ENCODE data around the gene TMEM209.

DNA sequence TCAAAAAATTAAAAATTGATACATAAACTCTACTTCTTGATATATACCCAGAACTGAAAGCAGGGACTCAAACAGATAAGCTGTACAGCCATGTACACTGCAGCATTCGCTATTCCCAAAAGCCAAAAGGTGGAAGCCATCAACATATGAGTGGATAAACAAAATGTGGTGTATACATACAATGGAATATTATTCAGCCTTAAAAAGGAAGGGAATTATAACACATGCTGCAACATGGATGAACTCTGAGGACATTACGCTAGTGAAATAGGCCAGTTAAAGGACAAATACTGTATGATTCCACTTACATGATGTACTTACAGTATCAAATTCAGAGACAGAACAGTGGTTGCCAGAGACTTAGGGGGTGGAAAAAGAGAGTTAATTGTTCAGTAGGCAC is 8.1 kb downstream of the TMEM209 start:
- TF ChIP-seq, protein P1, sequence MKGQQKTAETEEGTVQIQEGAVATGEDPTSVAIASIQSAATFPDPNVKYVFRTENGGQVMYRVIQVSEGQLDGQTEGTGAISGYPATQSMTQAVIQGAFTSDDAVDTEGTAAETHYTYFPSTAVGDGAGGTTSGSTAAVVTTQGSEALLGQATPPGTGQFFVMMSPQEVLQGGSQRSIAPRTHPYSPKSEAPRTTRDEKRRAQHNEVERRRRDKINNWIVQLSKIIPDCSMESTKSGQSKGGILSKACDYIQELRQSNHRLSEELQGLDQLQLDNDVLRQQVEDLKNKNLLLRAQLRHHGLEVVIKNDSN (CRISPR knock-in tag; IDR thresholded peaks at IDR 0.05) = no peak
- TF ChIP-seq, protein P2, sequence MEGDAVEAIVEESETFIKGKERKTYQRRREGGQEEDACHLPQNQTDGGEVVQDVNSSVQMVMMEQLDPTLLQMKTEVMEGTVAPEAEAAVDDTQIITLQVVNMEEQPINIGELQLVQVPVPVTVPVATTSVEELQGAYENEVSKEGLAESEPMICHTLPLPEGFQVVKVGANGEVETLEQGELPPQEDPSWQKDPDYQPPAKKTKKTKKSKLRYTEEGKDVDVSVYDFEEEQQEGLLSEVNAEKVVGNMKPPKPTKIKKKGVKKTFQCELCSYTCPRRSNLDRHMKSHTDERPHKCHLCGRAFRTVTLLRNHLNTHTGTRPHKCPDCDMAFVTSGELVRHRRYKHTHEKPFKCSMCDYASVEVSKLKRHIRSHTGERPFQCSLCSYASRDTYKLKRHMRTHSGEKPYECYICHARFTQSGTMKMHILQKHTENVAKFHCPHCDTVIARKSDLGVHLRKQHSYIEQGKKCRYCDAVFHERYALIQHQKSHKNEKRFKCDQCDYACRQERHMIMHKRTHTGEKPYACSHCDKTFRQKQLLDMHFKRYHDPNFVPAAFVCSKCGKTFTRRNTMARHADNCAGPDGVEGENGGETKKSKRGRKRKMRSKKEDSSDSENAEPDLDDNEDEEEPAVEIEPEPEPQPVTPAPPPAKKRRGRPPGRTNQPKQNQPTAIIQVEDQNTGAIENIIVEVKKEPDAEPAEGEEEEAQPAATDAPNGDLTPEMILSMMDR (IDR thresholded peaks at IDR 0.05) = no peak
- no peak for TF ChIP-seq ELF4 (CRISPR knock-in tag; IDR thresholded peaks at IDR 0.05; ENCODE audit: low read depth)
- no peak for TF ChIP-seq TCF7 (CRISPR knock-in tag; IDR thresholded peaks at IDR 0.05; ENCODE audit: low read depth)
- TF ChIP-seq, protein P3, sequence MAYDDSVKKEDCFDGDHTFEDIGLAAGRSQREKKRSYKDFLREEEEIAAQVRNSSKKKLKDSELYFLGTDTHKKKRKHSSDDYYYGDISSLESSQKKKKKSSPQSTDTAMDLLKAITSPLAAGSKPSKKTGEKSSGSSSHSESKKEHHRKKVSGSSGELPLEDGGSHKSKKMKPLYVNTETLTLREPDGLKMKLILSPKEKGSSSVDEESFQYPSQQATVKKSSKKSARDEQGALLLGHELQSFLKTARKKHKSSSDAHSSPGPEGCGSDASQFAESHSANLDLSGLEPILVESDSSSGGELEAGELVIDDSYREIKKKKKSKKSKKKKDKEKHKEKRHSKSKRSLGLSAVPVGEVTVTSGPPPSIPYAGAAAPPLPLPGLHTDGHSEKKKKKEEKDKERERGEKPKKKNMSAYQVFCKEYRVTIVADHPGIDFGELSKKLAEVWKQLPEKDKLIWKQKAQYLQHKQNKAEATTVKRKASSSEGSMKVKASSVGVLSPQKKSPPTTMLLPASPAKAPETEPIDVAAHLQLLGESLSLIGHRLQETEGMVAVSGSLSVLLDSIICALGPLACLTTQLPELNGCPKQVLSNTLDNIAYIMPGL (CRISPR knock-in tag; IDR thresholded peaks at IDR 0.05) = no peak
- TF ChIP-seq SOX15 (CRISPR knock-in tag; IDR thresholded peaks at IDR 0.05) = no peak
- TF ChIP-seq, protein P4, sequence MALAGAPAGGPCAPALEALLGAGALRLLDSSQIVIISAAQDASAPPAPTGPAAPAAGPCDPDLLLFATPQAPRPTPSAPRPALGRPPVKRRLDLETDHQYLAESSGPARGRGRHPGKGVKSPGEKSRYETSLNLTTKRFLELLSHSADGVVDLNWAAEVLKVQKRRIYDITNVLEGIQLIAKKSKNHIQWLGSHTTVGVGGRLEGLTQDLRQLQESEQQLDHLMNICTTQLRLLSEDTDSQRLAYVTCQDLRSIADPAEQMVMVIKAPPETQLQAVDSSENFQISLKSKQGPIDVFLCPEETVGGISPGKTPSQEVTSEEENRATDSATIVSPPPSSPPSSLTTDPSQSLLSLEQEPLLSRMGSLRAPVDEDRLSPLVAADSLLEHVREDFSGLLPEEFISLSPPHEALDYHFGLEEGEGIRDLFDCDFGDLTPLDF (CRISPR knock-in tag; IDR thresholded peaks at IDR 0.05) = no peak
- TF ChIP-seq NFYB (CRISPR knock-in tag; conservative IDR thresholded peaks at IDR 0.05; ENCODE audit: low read depth) = no peak
- TF ChIP-seq, protein P5, sequence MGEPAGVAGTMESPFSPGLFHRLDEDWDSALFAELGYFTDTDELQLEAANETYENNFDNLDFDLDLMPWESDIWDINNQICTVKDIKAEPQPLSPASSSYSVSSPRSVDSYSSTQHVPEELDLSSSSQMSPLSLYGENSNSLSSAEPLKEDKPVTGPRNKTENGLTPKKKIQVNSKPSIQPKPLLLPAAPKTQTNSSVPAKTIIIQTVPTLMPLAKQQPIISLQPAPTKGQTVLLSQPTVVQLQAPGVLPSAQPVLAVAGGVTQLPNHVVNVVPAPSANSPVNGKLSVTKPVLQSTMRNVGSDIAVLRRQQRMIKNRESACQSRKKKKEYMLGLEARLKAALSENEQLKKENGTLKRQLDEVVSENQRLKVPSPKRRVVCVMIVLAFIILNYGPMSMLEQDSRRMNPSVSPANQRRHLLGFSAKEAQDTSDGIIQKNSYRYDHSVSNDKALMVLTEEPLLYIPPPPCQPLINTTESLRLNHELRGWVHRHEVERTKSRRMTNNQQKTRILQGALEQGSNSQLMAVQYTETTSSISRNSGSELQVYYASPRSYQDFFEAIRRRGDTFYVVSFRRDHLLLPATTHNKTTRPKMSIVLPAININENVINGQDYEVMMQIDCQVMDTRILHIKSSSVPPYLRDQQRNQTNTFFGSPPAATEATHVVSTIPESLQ (CRISPR knock-in tag; IDR thresholded peaks at IDR 0.05) = no peak
- no peak for TF ChIP-seq CBFB (CRISPR knock-in tag; IDR thresholded peaks at IDR 0.05; ENCODE audit: low read depth)
- no peak for TF ChIP-seq MYBL2 (CRISPR knock-in tag; IDR thresholded peaks at IDR 0.05)
- TF ChIP-seq, protein P6, sequence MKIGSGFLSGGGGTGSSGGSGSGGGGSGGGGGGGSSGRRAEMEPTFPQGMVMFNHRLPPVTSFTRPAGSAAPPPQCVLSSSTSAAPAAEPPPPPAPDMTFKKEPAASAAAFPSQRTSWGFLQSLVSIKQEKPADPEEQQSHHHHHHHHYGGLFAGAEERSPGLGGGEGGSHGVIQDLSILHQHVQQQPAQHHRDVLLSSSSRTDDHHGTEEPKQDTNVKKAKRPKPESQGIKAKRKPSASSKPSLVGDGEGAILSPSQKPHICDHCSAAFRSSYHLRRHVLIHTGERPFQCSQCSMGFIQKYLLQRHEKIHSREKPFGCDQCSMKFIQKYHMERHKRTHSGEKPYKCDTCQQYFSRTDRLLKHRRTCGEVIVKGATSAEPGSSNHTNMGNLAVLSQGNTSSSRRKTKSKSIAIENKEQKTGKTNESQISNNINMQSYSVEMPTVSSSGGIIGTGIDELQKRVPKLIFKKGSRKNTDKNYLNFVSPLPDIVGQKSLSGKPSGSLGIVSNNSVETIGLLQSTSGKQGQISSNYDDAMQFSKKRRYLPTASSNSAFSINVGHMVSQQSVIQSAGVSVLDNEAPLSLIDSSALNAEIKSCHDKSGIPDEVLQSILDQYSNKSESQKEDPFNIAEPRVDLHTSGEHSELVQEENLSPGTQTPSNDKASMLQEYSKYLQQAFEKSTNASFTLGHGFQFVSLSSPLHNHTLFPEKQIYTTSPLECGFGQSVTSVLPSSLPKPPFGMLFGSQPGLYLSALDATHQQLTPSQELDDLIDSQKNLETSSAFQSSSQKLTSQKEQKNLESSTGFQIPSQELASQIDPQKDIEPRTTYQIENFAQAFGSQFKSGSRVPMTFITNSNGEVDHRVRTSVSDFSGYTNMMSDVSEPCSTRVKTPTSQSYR (CRISPR knock-in tag; IDR thresholded peaks at IDR 0.05) = no peak
- TF ChIP-seq TEAD4 (CRISPR knock-in tag; IDR thresholded peaks at IDR 0.05) = no peak
